Measurements from ENCODE around the gene HIVEP2. TPM values are rescaled to one million over a fixed set of nuclear protein-coding genes. Genes with fewer than 3 reads are reported as not detected.

HIVEP2 gene
- total and polyA plus RNA-seq, 2 donors (not counting 1 experiment from before 2014, with no cell fraction given) = 5.8 to 31.9 TPM

DNA sequence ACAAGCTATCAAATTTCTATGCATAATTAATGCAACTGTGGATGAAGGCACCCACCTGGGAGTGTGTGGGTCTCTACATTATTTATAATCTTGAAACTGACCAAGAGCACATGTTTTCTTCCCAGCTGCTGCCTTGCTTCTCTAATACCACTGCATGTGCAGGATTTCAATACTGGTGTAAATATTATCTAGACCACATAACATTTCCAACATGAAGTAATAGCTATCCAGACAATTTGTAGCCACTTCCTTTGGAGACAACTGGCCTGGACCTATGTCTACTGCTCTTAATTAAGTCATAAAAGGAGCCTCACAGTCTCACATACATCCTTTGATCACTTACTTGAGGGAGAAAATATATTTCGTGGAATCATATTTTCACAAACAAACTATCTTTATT lies 180.7 kb downstream of the HIVEP2 start:
- Histone ChIP-seq H3K4me3 (ENCODE audit: control extremely low read depth in 1 of 5, extremely low read depth in 1 of 5, insufficient read depth in 1 of 5, low read depth in 2 of 5, low read length in 4 of 5) (no peak overlapping the region), H3K36me3 (replicated peaks in 1 of 2; ENCODE audit: control extremely low read depth in 1 of 2, control insufficient read depth in 1 of 2, extremely low read depth in 1 of 2, insufficient read depth in 2 of 2, low read length in 1 of 2) (peaks cover 15 to 51% of the 10 kb centered on the region in 2 experiments), H3K27me3 (replicated peaks in 1 of 4; ENCODE audit: control extremely low read depth in 1 of 4, control insufficient read depth in 3 of 4, insufficient read depth in 4 of 4, low read length in 3 of 4) (no peaks in the 10 kb centered on the region), H3K79me2 (ENCODE audit: control insufficient read depth, insufficient read depth, low read length) (no peaks in the 10 kb centered on the region), H2AFZ (ENCODE audit: insufficient read depth, low read depth, low read length, poor library complexity, severe bottlenecking) (no peak overlapping the region), H3K9me3 (ENCODE audit: control extremely low read depth in 1 of 3, control insufficient read depth in 2 of 3, insufficient read depth in 1 of 3, low read length in 2 of 3) (no peaks in the 10 kb centered on the region), H3K27ac (ENCODE audit: low read length in 2 of 2) (no peak overlapping the region), H4K20me1 (ENCODE audit: control insufficient read depth, insufficient read depth, low read length, poor library complexity, severe bottlenecking) (no peaks in the 10 kb centered on the region), H3K9ac (ENCODE audit: low read length) (no peak overlapping the region), H3K4me2 (replicated peaks; ENCODE audit: low read depth, low read length, poor library complexity, severe bottlenecking) (no peak overlapping the region), H3K4me1 (ENCODE audit: control insufficient read depth in 2 of 2, insufficient read depth in 2 of 2, low read length in 2 of 2) (peaks cover 7 to 11% of the 10 kb centered on the region in 2 donors)
- no peak for TF ChIP-seq EZH2 (IDR thresholded peaks at IDR 0.05; ENCODE audit: borderline replicate concordance, insufficient read depth, low read depth, low read length, poor library complexity, severe bottlenecking)
- TF ChIP-seq, protein P1, sequence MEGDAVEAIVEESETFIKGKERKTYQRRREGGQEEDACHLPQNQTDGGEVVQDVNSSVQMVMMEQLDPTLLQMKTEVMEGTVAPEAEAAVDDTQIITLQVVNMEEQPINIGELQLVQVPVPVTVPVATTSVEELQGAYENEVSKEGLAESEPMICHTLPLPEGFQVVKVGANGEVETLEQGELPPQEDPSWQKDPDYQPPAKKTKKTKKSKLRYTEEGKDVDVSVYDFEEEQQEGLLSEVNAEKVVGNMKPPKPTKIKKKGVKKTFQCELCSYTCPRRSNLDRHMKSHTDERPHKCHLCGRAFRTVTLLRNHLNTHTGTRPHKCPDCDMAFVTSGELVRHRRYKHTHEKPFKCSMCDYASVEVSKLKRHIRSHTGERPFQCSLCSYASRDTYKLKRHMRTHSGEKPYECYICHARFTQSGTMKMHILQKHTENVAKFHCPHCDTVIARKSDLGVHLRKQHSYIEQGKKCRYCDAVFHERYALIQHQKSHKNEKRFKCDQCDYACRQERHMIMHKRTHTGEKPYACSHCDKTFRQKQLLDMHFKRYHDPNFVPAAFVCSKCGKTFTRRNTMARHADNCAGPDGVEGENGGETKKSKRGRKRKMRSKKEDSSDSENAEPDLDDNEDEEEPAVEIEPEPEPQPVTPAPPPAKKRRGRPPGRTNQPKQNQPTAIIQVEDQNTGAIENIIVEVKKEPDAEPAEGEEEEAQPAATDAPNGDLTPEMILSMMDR (IDR thresholded peaks at IDR 0.05) = no peak
- no peaks in the 10 kb centered on the region for H3K9me3 Mint-ChIP-seq (ENCODE audit: insufficient read depth)
- intact Hi-C loops (cut with micrococcal nuclease) = no loop called here
- ChIA-PET CTCF (interaction anchor here (1.2 kb wide), 1 partner anchor 262 kb away, joined by 3 read pairs; no protein-coding TSS in a partner anchor), POLR2A (no interaction called here)
- no CpG with 5 or more reads among the region's 1 CpG for WGBS (ENCODE audit: insufficient coverage)
- no peak overlapping the region for H3K4me3 Mint-ChIP-seq
- no peaks in the 10 kb centered on the region for H3K27me3 Mint-ChIP-seq
- ATAC-seq (ENCODE audit: low read depth) (no peak), DNase-seq (no peak)
- peaks cover 19% of the 10 kb centered on the region for H3K4me1 Mint-ChIP-seq
- H3K27ac Mint-ChIP-seq = no peak overlapping the region

- intact Hi-C loops (cut with micrococcal nuclease) = no loop called here
- POLR2A ChIA-PET = no interaction called here
- Mint-ChIP-seq H3K9me3 (ENCODE audit: insufficient read depth) (no peaks in the 10 kb centered on the region), H3K4me1 (peaks cover 19% of the 10 kb centered on the region), H3K27me3 (no peaks in the 10 kb centered on the region), H3K4me3 (no peak overlapping the region), H3K27ac (peak overlapping the region; percentile 37)
- no peak overlapping the region for H3K9ac ChIP-seq (ENCODE audit: low read length)
- no peak overlapping the region for H2AFZ ChIP-seq (ENCODE audit: insufficient read depth, low read depth, low read length, poor library complexity, severe bottlenecking)
- no peaks in the 10 kb centered on the region for H3K27me3 ChIP-seq (replicated peaks in 1 of 4; ENCODE audit: control extremely low read depth in 1 of 4, control insufficient read depth in 3 of 4, insufficient read depth in 4 of 4, low read length in 3 of 4)
- H3K4me2 ChIP-seq (replicated peaks; ENCODE audit: low read depth, low read length, poor library complexity, severe bottlenecking) = no peak overlapping the region
- no peak overlapping the region for H3K27ac ChIP-seq (ENCODE audit: low read length in 2 of 2)
- no peaks in the 10 kb centered on the region for H3K9me3 ChIP-seq (ENCODE audit: control extremely low read depth in 1 of 3, control insufficient read depth in 2 of 3, insufficient read depth in 1 of 3, low read length in 2 of 3)
- 93% methylated on average over 4 of the region's 4 CpGs for WGBS (ENCODE audit: insufficient coverage)
- DNase-seq (no peak), ATAC-seq (ENCODE audit: low read depth) (no peak)
- CTCF ChIA-PET = interaction anchor here (1.2 kb wide), 1 partner anchor 263 kb away, joined by 3 read pairs; no protein-coding TSS in a partner anchor
- TF ChIP-seq, protein P1 (IDR thresholded peaks at IDR 0.05) = no peak
- no peak for TF ChIP-seq EZH2 (IDR thresholded peaks at IDR 0.05; ENCODE audit: borderline replicate concordance, insufficient read depth, low read depth, low read length, poor library complexity, severe bottlenecking)
- H3K36me3 ChIP-seq (replicated peaks in 1 of 2; ENCODE audit: control extremely low read depth in 1 of 2, control insufficient read depth in 1 of 2, extremely low read depth in 1 of 2, insufficient read depth in 2 of 2, low read length in 1 of 2) = peaks cover 17 to 54% of the 10 kb centered on the region in 2 experiments
- H3K4me1 ChIP-seq (ENCODE audit: control insufficient read depth in 2 of 2, insufficient read depth in 2 of 2, low read length in 2 of 2) = peaks cover 7 to 11% of the 10 kb centered on the region in 2 donors
- H3K4me3 ChIP-seq (ENCODE audit: control extremely low read depth in 1 of 5, extremely low read depth in 1 of 5, insufficient read depth in 1 of 5, low read depth in 2 of 5, low read length in 4 of 5) = no peak overlapping the region
- no peaks in the 10 kb centered on the region for H4K20me1 ChIP-seq (ENCODE audit: control insufficient read depth, insufficient read depth, low read length, poor library complexity, severe bottlenecking)
- H3K79me2 ChIP-seq (ENCODE audit: control insufficient read depth, insufficient read depth, low read length) = no peaks in the 10 kb centered on the region
These were observed 181.8 kb downstream of the HIVEP2 start for GRCh38 chr6:142763205-142763604.
